ENCODE data around the gene KIFC3.

DNA sequence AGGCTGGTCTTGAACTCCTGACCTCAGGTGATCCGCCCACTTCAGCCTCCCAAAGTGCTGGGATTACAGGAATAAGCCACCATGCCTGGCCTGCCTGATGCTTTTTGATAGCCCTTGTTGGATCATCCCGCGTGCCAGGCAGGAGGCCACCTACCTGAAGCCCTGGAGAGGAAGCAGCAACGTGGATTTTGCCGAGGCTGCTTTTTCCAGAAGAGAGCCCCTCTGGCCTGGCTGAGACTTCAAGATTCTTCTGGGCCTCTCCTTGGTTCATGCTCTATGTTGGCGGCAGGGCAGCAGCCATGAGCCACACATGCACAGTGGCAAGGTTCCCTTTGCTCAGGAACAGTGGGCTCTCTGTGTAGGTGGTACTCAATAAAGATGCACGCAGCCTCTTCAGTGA is 55.2 kb downstream of the KIFC3 start:
- TF ChIP-seq, protein P1, sequence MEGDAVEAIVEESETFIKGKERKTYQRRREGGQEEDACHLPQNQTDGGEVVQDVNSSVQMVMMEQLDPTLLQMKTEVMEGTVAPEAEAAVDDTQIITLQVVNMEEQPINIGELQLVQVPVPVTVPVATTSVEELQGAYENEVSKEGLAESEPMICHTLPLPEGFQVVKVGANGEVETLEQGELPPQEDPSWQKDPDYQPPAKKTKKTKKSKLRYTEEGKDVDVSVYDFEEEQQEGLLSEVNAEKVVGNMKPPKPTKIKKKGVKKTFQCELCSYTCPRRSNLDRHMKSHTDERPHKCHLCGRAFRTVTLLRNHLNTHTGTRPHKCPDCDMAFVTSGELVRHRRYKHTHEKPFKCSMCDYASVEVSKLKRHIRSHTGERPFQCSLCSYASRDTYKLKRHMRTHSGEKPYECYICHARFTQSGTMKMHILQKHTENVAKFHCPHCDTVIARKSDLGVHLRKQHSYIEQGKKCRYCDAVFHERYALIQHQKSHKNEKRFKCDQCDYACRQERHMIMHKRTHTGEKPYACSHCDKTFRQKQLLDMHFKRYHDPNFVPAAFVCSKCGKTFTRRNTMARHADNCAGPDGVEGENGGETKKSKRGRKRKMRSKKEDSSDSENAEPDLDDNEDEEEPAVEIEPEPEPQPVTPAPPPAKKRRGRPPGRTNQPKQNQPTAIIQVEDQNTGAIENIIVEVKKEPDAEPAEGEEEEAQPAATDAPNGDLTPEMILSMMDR (conservative IDR thresholded peaks at IDR 0.05 in 1 of 2, IDR thresholded peaks at IDR 0.05 in 1 of 2; ENCODE audit: low read depth in 1 of 2, low read length in 2 of 2): no peak
- TF ChIP-seq EZH2 (IDR thresholded peaks at IDR 0.05; ENCODE audit: low read length, missing control alignments): no peak
